GM12865 (cell line): Measurements from ENCODE around the gene BIRC6.

ENCODE experiments used
- DNase-seq: peaks from one replicate; pipeline ENCODE4 v3.0.0; 2010; ENCODE audit warnings: low read depth
- H3K4me3 ChIP-seq: 2 replicates; pipeline ENCODE4 v1.5.1; 2011; ENCODE audit warnings: mild to moderate bottlenecking, low read depth, low read length, control low read depth
- CTCF ChIP-seq: IDR thresholded peaks from 2 replicates; pipeline ENCODE4 v1.5.1; 2011; ENCODE audit warnings: low read length, control low read depth, low read depth, inconsistent platforms; ENCODE audit not compliant: insufficient read depth; ENCODE audit errors: missing control alignments

The BIRC6 gene

GRCh38 chr2:32498306-32498705 is 141.5 kb downstream of the BIRC6 start:
- no peak for TF ChIP-seq CTCF
- no peak overlapping the region for H3K4me3 ChIP-seq
- DNase-seq, result no peak

- no peak overlapping the region for H3K4me3 ChIP-seq
- TF ChIP-seq CTCF, result no peak
- DNase-seq, result no peak
Observed at GRCh38 chr2:32502941-32503340, 146.1 kb downstream of the BIRC6 start.

GRCh38 chr2:32504877-32505478 is 148.2 kb downstream of the BIRC6 start:
- H3K4me3 ChIP-seq, result no peak overlapping the region
- TF ChIP-seq CTCF, result no peak
- DNase-seq, result no peak

- H3K4me3 ChIP-seq, result no peak overlapping the region
- DNase-seq, result no peak
- TF ChIP-seq CTCF, result no peak
Observed at GRCh38 chr2:32506446-32506845, 149.6 kb downstream of the BIRC6 start.

GRCh38 chr2:32514946-32515345 is 158.1 kb downstream of the BIRC6 start:
- TF ChIP-seq CTCF, result no peak
- no peak for DNase-seq
- no peak overlapping the region for H3K4me3 ChIP-seq

GRCh38 chr2:32516567-32516966 is 159.7 kb downstream of the BIRC6 start:
- no peak for TF ChIP-seq CTCF
- no peak for DNase-seq

GRCh38 chr2:32522770-32523169 is 165.9 kb downstream of the BIRC6 start:
- H3K4me3 ChIP-seq, result no peak overlapping the region
- TF ChIP-seq CTCF, result no peak
- no peak for DNase-seq

More at GRCh38 chr2:32516567-32516966, 159.7 kb downstream of the BIRC6 start:
- H3K4me3 ChIP-seq, result no peak overlapping the region
